Measurements from ENCODE around the gene HNRNPK.

The HNRNPK gene

GRCh38 chr9:83991355-83991754, 11.3 kb upstream of the HNRNPK start:
- no peak overlapping the region for H3K4me3 ChIP-seq (ENCODE audit: low read depth, low read length)
- in situ Hi-C loops (cut with HindIII; ENCODE audit: low sequenced_read_pairs), result no loop called here
- TF ChIP-seq, protein P1, sequence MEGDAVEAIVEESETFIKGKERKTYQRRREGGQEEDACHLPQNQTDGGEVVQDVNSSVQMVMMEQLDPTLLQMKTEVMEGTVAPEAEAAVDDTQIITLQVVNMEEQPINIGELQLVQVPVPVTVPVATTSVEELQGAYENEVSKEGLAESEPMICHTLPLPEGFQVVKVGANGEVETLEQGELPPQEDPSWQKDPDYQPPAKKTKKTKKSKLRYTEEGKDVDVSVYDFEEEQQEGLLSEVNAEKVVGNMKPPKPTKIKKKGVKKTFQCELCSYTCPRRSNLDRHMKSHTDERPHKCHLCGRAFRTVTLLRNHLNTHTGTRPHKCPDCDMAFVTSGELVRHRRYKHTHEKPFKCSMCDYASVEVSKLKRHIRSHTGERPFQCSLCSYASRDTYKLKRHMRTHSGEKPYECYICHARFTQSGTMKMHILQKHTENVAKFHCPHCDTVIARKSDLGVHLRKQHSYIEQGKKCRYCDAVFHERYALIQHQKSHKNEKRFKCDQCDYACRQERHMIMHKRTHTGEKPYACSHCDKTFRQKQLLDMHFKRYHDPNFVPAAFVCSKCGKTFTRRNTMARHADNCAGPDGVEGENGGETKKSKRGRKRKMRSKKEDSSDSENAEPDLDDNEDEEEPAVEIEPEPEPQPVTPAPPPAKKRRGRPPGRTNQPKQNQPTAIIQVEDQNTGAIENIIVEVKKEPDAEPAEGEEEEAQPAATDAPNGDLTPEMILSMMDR (IDR thresholded peaks at IDR 0.05; ENCODE audit: low read depth, low read length, missing control alignments), result no peak
- no peak for DNase-seq (ENCODE audit: low read depth)

GRCh38 chr9:83988411-83988810, 8.4 kb upstream of the HNRNPK start:
- TF ChIP-seq, protein P1 (IDR thresholded peaks at IDR 0.05; ENCODE audit: low read depth, low read length, missing control alignments), result no peak
- no peak overlapping the region for H3K4me3 ChIP-seq (ENCODE audit: low read depth, low read length)
- no peak for DNase-seq (ENCODE audit: low read depth)
- in situ Hi-C loops (cut with HindIII; ENCODE audit: low sequenced_read_pairs), result no loop called here

- TF ChIP-seq, protein P1 (IDR thresholded peaks at IDR 0.05; ENCODE audit: low read depth, low read length, missing control alignments), result no peak
- H3K4me3 ChIP-seq (ENCODE audit: low read depth, low read length), result no peak overlapping the region
- no peak for DNase-seq (ENCODE audit: low read depth)
- in situ Hi-C loops (cut with HindIII; ENCODE audit: low sequenced_read_pairs), result no loop called here
Observed at GRCh38 chr9:83987402-83987791, 7.4 kb upstream of the HNRNPK start.

- H3K4me3 ChIP-seq (ENCODE audit: low read depth, low read length), result no peak overlapping the region
- in situ Hi-C loops (cut with HindIII; ENCODE audit: low sequenced_read_pairs), result no loop called here
- TF ChIP-seq, protein P1 (IDR thresholded peaks at IDR 0.05; ENCODE audit: low read depth, low read length, missing control alignments), result no peak
- DNase-seq (ENCODE audit: low read depth), result no peak
Observed at GRCh38 chr9:83986765-83987401, 6.9 kb upstream of the HNRNPK start.

- TF ChIP-seq, protein P1 (IDR thresholded peaks at IDR 0.05; ENCODE audit: low read depth, low read length, missing control alignments), result no peak
- no peak for DNase-seq (ENCODE audit: low read depth)
- H3K4me3 ChIP-seq (ENCODE audit: low read depth, low read length), result no peak overlapping the region
- in situ Hi-C loops (cut with HindIII; ENCODE audit: low sequenced_read_pairs), result no loop called here
Observed at GRCh38 chr9:83986195-83986594, 6.2 kb upstream of the HNRNPK start.

DNA sequence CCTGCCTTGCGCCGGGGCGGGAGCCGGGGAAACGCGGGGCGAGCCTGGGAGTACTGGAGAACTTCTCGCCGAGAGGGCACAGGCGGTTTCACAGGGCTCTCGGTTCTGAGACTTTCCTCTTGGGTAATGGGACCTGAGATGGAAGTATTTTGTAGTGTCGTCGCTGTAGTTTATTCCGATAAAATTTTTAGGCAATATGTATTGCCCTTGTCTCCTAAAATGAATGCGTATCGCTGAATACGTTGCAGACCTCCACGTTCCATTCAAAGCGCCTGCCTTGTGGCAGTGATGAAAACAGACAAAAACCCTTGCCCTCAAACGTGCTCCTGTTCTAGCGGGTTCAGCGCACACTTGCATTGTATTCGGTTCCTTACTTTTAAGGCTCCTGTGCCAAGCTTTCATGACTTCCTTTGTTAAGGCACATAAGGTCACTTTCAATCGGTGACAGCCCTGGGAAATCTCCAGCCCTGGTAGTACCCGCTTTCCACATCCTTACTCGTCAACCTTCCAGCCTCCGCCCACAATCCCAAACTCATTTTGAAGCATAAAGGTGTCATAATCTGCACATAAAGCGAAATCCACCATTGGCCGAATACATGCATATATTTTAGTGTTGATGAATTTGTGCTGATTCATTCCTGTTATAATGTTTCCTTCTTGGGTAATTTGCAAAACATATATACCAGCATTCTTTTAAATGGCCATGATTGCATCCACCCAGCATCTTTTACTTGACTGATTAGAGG, 1.3 kb upstream of the HNRNPK start:
- in situ Hi-C loops (cut with HindIII; ENCODE audit: low sequenced_read_pairs), result no loop called here
- TF ChIP-seq, protein P1 (IDR thresholded peaks at IDR 0.05; ENCODE audit: low read depth, low read length, missing control alignments), result no peak
- no peak for DNase-seq (ENCODE audit: low read depth)
- H3K4me3 ChIP-seq (ENCODE audit: low read depth, low read length), result peak overlapping the region; percentile 99

Measured in astrocyte of the cerebellum (primary cell).